ENCODE measurements around the gene GYPE. TPM values are rescaled to one million over a fixed set of nuclear protein-coding genes. Genes with fewer than 3 reads are reported as not detected.
"Not testable (repeated sequence)": the region's sequence is repeated elsewhere in the genome, so short reads cannot be mapped to it uniquely, and the experiment has no call there.

The GYPE gene
- total RNA-seq (2022), result not detected in 2 replicates
- percentile 2 among the genes with signal in this experiment for Bru-seq, nascent RNA
- BruChase-seq, experiment 1, labeled RNA remaining after a 6-hour chase, result not detected
- percentile 5 among the genes with signal in this experiment for BruChase-seq, experiment 2, labeled RNA remaining after a 2-hour chase
- long read RNA-seq, result 0 reads

GRCh38 chr4:143905440-143905839, at the start of gene GYPE:
GYPE (minus strand) TSS chr4:143905559; CDS start chr4:143905507, 52 bp downstream.
- CTCF ChIA-PET, result not testable (repeated sequence)
- intact Hi-C loops (cut with micrococcal nuclease), result loop anchor here (5.0 kb wide), 1 partner anchor 318 kb away; no protein-coding TSS in a partner anchor

GRCh38 chr4:143951458-143951972, 46.2 kb upstream of the GYPE start:
- H3K4me3 Mint-ChIP-seq (ENCODE audit: unreplicated experiment); H3K36me3 Mint-ChIP-seq (ENCODE audit: insufficient read depth, unreplicated experiment); H3K9me3 Mint-ChIP-seq (ENCODE audit: unreplicated experiment); intact Hi-C loops (cut with micrococcal nuclease); H3K27me3 Mint-ChIP-seq (ENCODE audit: insufficient read depth, unreplicated experiment); H3K4me1 Mint-ChIP-seq (ENCODE audit: insufficient read depth, unreplicated experiment); BruUV-seq (replicated peaks); H3K27ac Mint-ChIP-seq (ENCODE audit: low read depth, unreplicated experiment); CTCF ChIA-PET; DNase-seq (ENCODE audit: unreplicated experiment); POLR2A ChIA-PET: not testable (repeated sequence)

More at GRCh38 chr4:143905440-143905839, at the start of gene GYPE:
- H3K4me3 Mint-ChIP-seq (ENCODE audit: unreplicated experiment); BruUV-seq (replicated peaks); H3K4me1 Mint-ChIP-seq (ENCODE audit: insufficient read depth, unreplicated experiment); H3K36me3 Mint-ChIP-seq (ENCODE audit: insufficient read depth, unreplicated experiment); H3K27ac Mint-ChIP-seq (ENCODE audit: low read depth, unreplicated experiment); POLR2A ChIA-PET; DNase-seq (ENCODE audit: unreplicated experiment); H3K9me3 Mint-ChIP-seq (ENCODE audit: unreplicated experiment): not testable (repeated sequence)
- peaks cover 44% of the 10 kb centered on the region for H3K27me3 Mint-ChIP-seq (ENCODE audit: insufficient read depth, unreplicated experiment)

GRCh38 chr4:143950967-143951366, 45.6 kb upstream of the GYPE start:
- intact Hi-C loops (cut with micrococcal nuclease); H3K4me3 Mint-ChIP-seq (ENCODE audit: unreplicated experiment); DNase-seq (ENCODE audit: unreplicated experiment); H3K4me1 Mint-ChIP-seq (ENCODE audit: insufficient read depth, unreplicated experiment); POLR2A ChIA-PET; BruUV-seq (replicated peaks); H3K9me3 Mint-ChIP-seq (ENCODE audit: unreplicated experiment); H3K27ac Mint-ChIP-seq (ENCODE audit: low read depth, unreplicated experiment); H3K27me3 Mint-ChIP-seq (ENCODE audit: insufficient read depth, unreplicated experiment); CTCF ChIA-PET; H3K36me3 Mint-ChIP-seq (ENCODE audit: insufficient read depth, unreplicated experiment): not testable (repeated sequence)

GRCh38 chr4:143950185-143950584, 44.8 kb upstream of the GYPE start:
- H3K27me3 Mint-ChIP-seq (ENCODE audit: insufficient read depth, unreplicated experiment); POLR2A ChIA-PET; H3K36me3 Mint-ChIP-seq (ENCODE audit: insufficient read depth, unreplicated experiment); DNase-seq (ENCODE audit: unreplicated experiment); BruUV-seq (replicated peaks); CTCF ChIA-PET; H3K9me3 Mint-ChIP-seq (ENCODE audit: unreplicated experiment); H3K4me1 Mint-ChIP-seq (ENCODE audit: insufficient read depth, unreplicated experiment); H3K4me3 Mint-ChIP-seq (ENCODE audit: unreplicated experiment); H3K27ac Mint-ChIP-seq (ENCODE audit: low read depth, unreplicated experiment); intact Hi-C loops (cut with micrococcal nuclease): not testable (repeated sequence)

- H3K4me3 Mint-ChIP-seq (ENCODE audit: unreplicated experiment); DNase-seq (ENCODE audit: unreplicated experiment); H3K36me3 Mint-ChIP-seq (ENCODE audit: insufficient read depth, unreplicated experiment); H3K9me3 Mint-ChIP-seq (ENCODE audit: unreplicated experiment); BruUV-seq (replicated peaks); H3K27me3 Mint-ChIP-seq (ENCODE audit: insufficient read depth, unreplicated experiment); H3K27ac Mint-ChIP-seq (ENCODE audit: low read depth, unreplicated experiment); intact Hi-C loops (cut with micrococcal nuclease); H3K4me1 Mint-ChIP-seq (ENCODE audit: insufficient read depth, unreplicated experiment); POLR2A ChIA-PET: not testable (repeated sequence)
- CTCF ChIA-PET, result interaction anchor here (0.6 kb wide), 1 partner anchor 71 kb away, joined by 3 read pairs; no protein-coding TSS in a partner anchor
Observed at GRCh38 chr4:143947493-143947892, 42.1 kb upstream of the GYPE start.

GRCh38 chr4:143940708-143941107, 35.3 kb upstream of the GYPE start:
- H3K36me3 Mint-ChIP-seq (ENCODE audit: insufficient read depth, unreplicated experiment); H3K4me1 Mint-ChIP-seq (ENCODE audit: insufficient read depth, unreplicated experiment); CTCF ChIA-PET; BruUV-seq (replicated peaks); H3K4me3 Mint-ChIP-seq (ENCODE audit: unreplicated experiment); DNase-seq (ENCODE audit: unreplicated experiment); H3K27ac Mint-ChIP-seq (ENCODE audit: low read depth, unreplicated experiment); POLR2A ChIA-PET; H3K27me3 Mint-ChIP-seq (ENCODE audit: insufficient read depth, unreplicated experiment); H3K9me3 Mint-ChIP-seq (ENCODE audit: unreplicated experiment); intact Hi-C loops (cut with micrococcal nuclease): not testable (repeated sequence)

- no peak overlapping the region for H3K27ac Mint-ChIP-seq (ENCODE audit: low read depth, unreplicated experiment)
- no peaks in the 10 kb centered on the region for H3K4me1 Mint-ChIP-seq (ENCODE audit: insufficient read depth, unreplicated experiment)
- H3K9me3 Mint-ChIP-seq (ENCODE audit: unreplicated experiment), result no peaks in the 10 kb centered on the region
- ChIA-PET CTCF (interaction anchor here (0.7 kb wide), 1 partner anchor 510 kb away, joined by 3 read pairs; no protein-coding TSS in a partner anchor), POLR2A (no interaction called here)
- H3K27me3 Mint-ChIP-seq (ENCODE audit: insufficient read depth, unreplicated experiment), result no peaks in the 10 kb centered on the region
- H3K4me3 Mint-ChIP-seq (ENCODE audit: unreplicated experiment), result no peak overlapping the region
- intact Hi-C loops (cut with micrococcal nuclease), result no loop called here
- DNase-seq (ENCODE audit: unreplicated experiment), result no peak
- no peaks in the 10 kb centered on the region for H3K36me3 Mint-ChIP-seq (ENCODE audit: insufficient read depth, unreplicated experiment)
- TF ChIP-seq CTCF (IDR thresholded peaks at IDR 0.05; ENCODE audit: unreplicated experiment), result no peak
- no TSS peak for BruUV-seq (replicated peaks)
Observed at GRCh38 chr4:143939528-143939927, 34.2 kb upstream of the GYPE start.

- intact Hi-C loops (cut with micrococcal nuclease), result not testable (repeated sequence)
Observed at GRCh38 chr4:143938890-143939289, 33.5 kb upstream of the GYPE start.

More at GRCh38 chr4:143938890-143939289, 33.5 kb upstream of the GYPE start:
- CTCF ChIA-PET; H3K9me3 Mint-ChIP-seq (ENCODE audit: unreplicated experiment); H3K4me3 Mint-ChIP-seq (ENCODE audit: unreplicated experiment); BruUV-seq (replicated peaks); H3K27me3 Mint-ChIP-seq (ENCODE audit: insufficient read depth, unreplicated experiment); H3K27ac Mint-ChIP-seq (ENCODE audit: low read depth, unreplicated experiment); DNase-seq (ENCODE audit: unreplicated experiment); H3K4me1 Mint-ChIP-seq (ENCODE audit: insufficient read depth, unreplicated experiment); H3K36me3 Mint-ChIP-seq (ENCODE audit: insufficient read depth, unreplicated experiment); POLR2A ChIA-PET: not testable (repeated sequence)
